ENCODE measurements around the gene CORO2A. TPM values are rescaled to one million over a fixed set of nuclear protein-coding genes. Genes with fewer than 3 reads are reported as not detected.
A peak's percentile ranks its signal among the peaks of the same experiment; 100 is the strongest.

Gene CORO2A
- total RNA-seq, 1 donor from 2014 or later: 0.78 TPM

DNA sequence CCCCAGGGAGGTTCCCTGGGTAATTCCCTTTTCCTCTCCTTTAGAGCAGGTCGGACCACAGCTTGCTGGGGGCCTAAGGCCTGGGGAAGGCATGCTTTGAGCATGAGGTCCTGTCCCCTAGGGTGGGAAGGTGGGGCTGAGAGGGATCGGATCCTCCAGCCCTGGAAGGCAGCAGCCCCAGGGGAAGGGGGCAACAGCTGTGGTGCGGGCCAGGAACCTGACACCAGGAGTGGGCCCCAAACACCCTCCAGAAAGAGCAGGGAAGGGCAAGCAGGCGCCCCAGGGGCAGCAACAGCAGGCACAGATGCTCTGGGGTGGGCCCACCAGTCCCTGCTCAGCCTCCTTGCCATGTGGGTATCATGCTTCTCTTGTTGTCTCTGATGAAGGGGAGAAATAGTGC lies 3.2 kb upstream of the CORO2A start:
- H3K27ac Mint-ChIP-seq: no peak overlapping the region
- CTCF ChIA-PET: no interaction called here
- TF ChIP-seq, protein P1, sequence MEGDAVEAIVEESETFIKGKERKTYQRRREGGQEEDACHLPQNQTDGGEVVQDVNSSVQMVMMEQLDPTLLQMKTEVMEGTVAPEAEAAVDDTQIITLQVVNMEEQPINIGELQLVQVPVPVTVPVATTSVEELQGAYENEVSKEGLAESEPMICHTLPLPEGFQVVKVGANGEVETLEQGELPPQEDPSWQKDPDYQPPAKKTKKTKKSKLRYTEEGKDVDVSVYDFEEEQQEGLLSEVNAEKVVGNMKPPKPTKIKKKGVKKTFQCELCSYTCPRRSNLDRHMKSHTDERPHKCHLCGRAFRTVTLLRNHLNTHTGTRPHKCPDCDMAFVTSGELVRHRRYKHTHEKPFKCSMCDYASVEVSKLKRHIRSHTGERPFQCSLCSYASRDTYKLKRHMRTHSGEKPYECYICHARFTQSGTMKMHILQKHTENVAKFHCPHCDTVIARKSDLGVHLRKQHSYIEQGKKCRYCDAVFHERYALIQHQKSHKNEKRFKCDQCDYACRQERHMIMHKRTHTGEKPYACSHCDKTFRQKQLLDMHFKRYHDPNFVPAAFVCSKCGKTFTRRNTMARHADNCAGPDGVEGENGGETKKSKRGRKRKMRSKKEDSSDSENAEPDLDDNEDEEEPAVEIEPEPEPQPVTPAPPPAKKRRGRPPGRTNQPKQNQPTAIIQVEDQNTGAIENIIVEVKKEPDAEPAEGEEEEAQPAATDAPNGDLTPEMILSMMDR (IDR thresholded peaks at IDR 0.05): no peak
- POLR2A ChIA-PET: interaction anchor here (1.5 kb wide), 1 partner anchor 61 kb away, joined by 3 read pairs; no protein-coding TSS in a partner anchor
- intact Hi-C loops (cut with micrococcal nuclease): no loop called here
- DNase-seq (no peak), ATAC-seq (ENCODE audit: low read depth) (no peak)
- H3K36me3 Mint-ChIP-seq (ENCODE audit: low read depth): no peaks in the 10 kb centered on the region
- H3K27me3 Mint-ChIP-seq: no peaks in the 10 kb centered on the region
- H3K4me3 Mint-ChIP-seq: no peak overlapping the region
- no peaks in the 10 kb centered on the region for H3K9me3 Mint-ChIP-seq
- H3K4me1 Mint-ChIP-seq: peaks cover 5% of the 10 kb centered on the region

DNA sequence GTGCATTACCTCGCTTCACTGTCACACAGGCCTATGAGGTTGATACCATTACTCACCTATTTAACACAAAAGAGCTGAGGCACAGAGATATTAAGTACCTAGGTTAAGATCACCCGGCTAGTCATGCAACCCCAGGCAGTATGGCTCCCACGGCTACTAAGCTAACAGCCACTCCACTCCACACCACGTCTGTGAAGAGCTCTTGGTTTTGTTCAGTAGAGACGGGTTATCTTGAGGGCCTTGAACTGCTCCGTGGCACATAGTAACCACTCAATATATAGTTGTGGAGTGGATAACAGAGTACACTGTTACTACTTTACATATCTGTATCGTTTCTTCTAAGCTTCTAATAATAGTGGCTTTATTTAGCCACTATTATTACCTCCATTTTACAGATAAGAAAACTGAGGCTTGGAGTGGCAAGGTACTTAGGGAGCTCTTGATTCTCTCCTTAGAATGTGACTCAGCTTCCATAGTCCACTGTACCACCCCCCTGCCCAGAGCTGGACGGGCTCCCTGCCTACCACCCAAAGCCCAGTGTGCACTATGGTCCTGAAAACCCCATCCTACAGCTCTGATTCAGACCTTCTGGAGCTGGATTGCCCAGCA lies 1.0 kb upstream of the CORO2A start:
- peaks cover 5% of the 10 kb centered on the region for H3K4me1 Mint-ChIP-seq
- H3K4me3 Mint-ChIP-seq: peak overlapping the region; percentile 88
- intact Hi-C loops (cut with micrococcal nuclease): loop anchor here (2.0 to 5.0 kb wide), 5 partner anchors 61 to 604 kb away; partner anchors contain the start of genes ANKS6, NANS, TBC1D2 and TRIM14
- no peak for ATAC-seq (ENCODE audit: low read depth)
- POLR2A ChIA-PET: interaction anchor here (0.7 to 1.5 kb wide), 4 partner anchors 63 to 271 kb away, joined by 3 to 10 read pairs (median 5); partner anchors contain the start of genes NANS, TBC1D2, TRIM14 and TRMO
- DNase-seq: no peak
- no peaks in the 10 kb centered on the region for H3K36me3 Mint-ChIP-seq (ENCODE audit: low read depth)
- no peak overlapping the region for H3K27ac Mint-ChIP-seq
- TF ChIP-seq, protein P1 (IDR thresholded peaks at IDR 0.05): no peak
- no peaks in the 10 kb centered on the region for H3K27me3 Mint-ChIP-seq
- CTCF ChIA-PET: interaction anchor here (0.6 to 1.5 kb wide), 2 partner anchors 123 to 158 kb away, joined by 4 read pairs; no protein-coding TSS in a partner anchor
- no peaks in the 10 kb centered on the region for H3K9me3 Mint-ChIP-seq

DNA sequence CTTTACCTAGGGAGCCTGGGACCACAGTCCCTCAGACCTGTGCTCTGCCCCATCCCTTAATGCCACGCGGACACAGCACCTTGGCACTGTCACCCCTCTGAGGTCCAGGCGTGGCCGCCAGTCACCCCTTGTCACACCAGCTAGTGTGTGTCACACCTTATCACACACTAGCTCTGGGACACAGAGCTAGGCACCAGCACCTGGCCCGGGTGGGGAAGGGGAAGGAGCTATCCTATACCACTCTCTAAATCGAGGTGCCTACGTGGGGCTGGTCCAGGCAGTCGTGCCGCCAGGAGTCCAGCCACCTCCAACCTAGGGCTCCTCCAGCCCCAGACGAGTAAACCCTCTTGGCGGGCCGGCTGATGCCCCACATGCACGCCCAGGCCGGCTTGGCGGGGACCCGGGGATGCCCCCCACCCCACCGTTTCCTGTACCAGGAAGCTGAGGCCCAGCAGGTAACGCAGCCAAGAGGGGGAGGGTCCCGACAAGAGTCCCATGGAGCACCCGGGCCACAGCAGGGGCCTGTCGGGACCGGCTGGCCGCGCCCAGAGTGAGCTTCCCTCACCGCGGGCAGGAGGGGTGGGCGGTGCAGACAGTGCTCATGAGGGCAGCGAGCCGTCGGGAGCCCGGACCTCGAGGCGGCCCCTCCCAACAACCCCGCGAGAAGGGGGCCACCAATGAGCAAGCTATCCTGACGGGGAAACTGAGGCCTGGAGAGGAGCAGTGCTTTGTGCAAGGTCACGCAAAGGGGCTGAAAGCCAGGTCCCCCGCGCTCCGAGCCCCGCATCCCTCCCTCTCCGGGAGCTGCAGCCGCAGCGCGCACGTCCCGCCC lies 550 bp downstream of the CORO2A start:
- CTCF ChIA-PET: interaction anchor here (1.1 kb wide), 1 partner anchor 88 kb away, joined by 3 read pairs; no protein-coding TSS in a partner anchor
- Mint-ChIP-seq H3K27me3 (no peaks in the 10 kb centered on the region), H3K9me3 (no peaks in the 10 kb centered on the region), H3K27ac (no peak overlapping the region), H3K4me1 (peaks cover 5% of the 10 kb centered on the region), H3K36me3 (ENCODE audit: low read depth) (no peaks in the 10 kb centered on the region), H3K4me3 (peak overlapping the region; percentile 73)
- TF ChIP-seq, protein P1 (IDR thresholded peaks at IDR 0.05): no peak
- intact Hi-C loops (cut with micrococcal nuclease): loop anchor here (1.0 to 5.0 kb wide), 6 partner anchors 63 to 605 kb away; partner anchors contain the start of genes ANKS6, NANS, TBC1D2 and TRIM14
- POLR2A ChIA-PET: interaction anchor here (0.6 to 1.5 kb wide), 4 partner anchors 73 to 209 kb away, joined by 3 to 4 read pairs (median 4); partner anchors contain the start of genes NANS and TRIM14
- ATAC-seq (ENCODE audit: low read depth): peak; percentile 30
- DNase-seq: peak; percentile 21

DNA sequence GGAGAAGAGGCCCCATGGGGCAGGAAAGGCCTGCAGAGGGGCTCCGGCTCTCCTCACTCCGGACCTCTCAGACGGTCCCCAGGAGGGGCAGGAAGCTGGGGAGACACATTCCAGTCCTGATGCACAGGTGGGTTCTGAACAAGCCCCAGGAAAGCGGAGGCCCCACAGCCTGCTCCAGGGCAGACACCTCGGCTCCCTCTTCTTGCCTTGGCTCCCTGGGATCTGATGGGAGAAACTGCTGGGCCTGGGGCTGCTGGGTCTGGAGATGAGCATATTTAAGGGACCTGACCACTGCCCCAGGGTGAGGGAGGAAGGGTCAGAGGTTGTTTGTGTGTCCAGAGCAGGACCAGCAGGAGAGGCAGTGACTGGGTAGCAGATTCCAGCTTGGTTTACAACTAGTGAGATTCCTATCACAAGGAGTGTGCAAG lies 1.2 kb downstream of the CORO2A start:
- Mint-ChIP-seq H3K4me1 (peaks cover 5% of the 10 kb centered on the region), H3K27ac (peak overlapping the region; percentile 5), H3K4me3 (peak overlapping the region; percentile 73), H3K27me3 (no peaks in the 10 kb centered on the region), H3K36me3 (ENCODE audit: low read depth) (no peaks in the 10 kb centered on the region), H3K9me3 (no peaks in the 10 kb centered on the region)
- CTCF ChIA-PET: no interaction called here
- intact Hi-C loops (cut with micrococcal nuclease): loop anchor here (5.0 kb wide), 2 partner anchors 104 to 606 kb away; partner anchors contain the start of gene ANKS6
- ATAC-seq (ENCODE audit: low read depth): no peak
- POLR2A ChIA-PET: interaction anchor here (0.5 to 1.5 kb wide), 3 partner anchors 72 to 1616 kb away, joined by 3 to 10 read pairs (median 4); partner anchors contain the start of gene TRIM14
- TF ChIP-seq, protein P1 (IDR thresholded peaks at IDR 0.05): no peak
- no peak for DNase-seq

Data from activated B cell treated with CpG ODN at 0.5 μM for 24 hours (primary cell).